HG02870 (cell line): ENCODE results near the gene FBH1.
"Not testable (repeated sequence)": the region's sequence is repeated elsewhere in the genome, so short reads cannot be mapped to it uniquely, and the experiment has no call there.

Experiments
- ATAC-seq: cut with Tn5 transposase; IDR thresholded peaks from one replicate; pipeline ENCODE4 v1.9.1; 2021; ENCODE audit warnings: mild to moderate bottlenecking, moderate library complexity; ENCODE audit not compliant: unreplicated experiment

Gene FBH1

DNA sequence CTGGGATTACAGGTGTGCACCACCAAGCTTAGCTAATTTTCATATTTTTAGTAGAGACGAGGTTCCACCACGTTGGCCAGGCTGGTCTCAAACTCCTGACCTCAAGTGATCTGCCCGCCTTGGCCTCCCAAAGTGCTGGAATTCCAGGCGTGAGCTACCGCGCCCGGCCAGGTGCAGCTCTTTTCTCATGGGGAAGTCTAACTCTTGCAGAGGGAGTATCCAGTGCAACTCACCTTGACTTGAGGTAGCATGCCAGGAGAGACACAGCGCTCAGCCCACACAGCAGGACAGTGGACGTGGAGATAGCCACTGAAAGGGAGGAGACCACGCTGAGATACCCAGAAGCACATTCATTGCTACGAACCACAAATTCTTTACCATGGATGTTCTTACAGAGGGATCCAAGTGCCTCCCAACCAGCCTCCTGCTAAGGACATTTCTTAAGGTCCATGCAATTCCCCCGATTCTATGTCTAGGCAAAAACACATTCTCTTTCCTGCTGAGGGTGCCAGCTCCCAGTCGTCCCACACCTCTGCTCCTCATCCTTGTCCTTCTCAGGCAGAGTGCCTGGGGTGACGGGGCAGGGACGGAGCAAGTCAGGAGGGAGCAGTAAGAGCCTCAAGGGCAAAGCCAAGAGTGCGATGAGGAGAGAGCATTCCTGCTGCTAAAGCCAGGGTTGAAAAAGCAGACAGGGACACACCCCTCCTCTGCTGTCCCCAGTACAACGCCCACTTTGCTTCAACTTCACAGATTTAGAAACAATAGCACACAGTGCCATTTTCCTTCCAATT is 66.3 kb downstream of the FBH1 start:
- no peak for ATAC-seq

DNA sequence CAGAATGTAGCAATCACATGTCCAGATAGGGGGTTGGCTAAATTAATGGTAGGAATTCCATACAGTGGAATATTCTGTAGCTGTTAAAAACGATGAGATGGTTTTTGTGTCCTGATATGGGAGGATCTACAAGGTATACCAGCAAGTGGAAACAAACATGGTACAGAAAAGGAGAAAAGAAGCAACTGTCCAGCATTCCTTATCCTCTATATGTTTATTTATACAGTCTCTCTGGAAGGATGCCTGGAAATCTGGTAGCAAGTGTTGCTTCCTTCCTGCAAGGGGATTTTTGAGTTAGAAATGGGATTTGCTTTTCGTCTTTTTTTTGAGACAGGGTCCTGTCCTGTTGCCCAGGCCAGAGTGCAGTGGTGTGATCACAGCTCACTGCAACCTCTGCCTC is 68.0 kb downstream of the FBH1 start:
- ATAC-seq, result no peak

DNA sequence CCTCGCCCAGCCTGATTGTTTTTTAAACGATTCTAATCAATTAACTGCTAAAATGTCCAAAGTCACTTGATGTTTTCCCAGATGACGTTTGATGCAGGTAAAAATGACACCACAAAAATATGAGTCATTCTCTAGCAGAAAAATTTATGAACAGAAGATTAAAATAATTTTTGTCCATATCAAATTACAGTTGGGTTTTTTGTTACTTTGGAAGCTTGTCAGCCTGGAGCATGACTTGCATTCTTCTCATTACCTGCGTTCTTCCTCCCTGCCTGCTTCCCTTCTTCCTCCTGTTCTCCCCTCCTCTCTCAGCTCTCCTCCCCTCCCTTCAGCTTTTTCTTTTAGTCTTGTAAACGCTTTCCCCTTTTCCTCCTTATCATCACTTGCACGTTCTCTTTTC is 68.6 kb downstream of the FBH1 start:
- no peak for ATAC-seq

DNA sequence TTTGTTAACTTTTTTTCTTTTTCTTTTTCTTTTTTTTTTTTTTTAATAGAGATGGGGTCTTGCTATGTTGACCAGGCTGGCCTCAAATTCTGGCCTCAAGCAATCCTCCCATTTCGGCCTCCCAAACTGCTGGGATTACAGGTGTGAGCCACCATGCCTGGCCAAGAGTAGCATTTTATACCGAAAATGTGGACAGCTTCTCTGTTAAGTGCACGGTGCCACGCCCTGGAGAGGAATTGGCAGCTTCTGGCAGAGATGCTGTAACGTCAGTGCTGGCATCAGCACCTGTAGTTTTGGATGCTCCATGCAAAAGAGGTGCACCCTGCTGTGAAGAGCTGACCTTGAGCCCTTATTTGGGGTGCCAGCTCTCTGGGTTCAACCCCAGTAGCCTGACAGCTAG is 69.1 kb downstream of the FBH1 start:
- ATAC-seq, result no peak

DNA sequence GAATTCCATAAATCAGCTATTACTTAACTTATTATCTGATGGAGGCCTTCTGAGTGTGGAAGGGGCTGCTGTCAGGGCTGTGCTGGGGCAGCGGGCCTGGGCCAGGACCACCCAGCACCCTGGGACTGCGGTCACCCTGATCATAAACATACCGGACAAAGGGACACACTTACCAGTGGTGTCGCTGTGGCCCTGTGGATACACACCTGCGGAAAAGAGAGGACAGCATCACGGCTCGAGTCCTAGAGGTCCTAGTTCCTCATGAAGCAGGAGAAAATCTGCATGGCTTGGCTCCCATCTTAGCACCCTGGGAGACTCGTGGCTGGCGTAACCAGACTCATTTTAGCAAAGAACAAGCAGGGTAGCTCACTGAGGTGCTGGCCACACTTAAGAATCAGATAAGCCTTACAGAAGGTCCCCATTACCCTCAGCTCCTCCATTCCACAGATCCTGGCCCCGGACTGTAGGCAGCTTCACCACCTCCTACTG is 69.6 kb downstream of the FBH1 start:
- ATAC-seq, result no peak

DNA sequence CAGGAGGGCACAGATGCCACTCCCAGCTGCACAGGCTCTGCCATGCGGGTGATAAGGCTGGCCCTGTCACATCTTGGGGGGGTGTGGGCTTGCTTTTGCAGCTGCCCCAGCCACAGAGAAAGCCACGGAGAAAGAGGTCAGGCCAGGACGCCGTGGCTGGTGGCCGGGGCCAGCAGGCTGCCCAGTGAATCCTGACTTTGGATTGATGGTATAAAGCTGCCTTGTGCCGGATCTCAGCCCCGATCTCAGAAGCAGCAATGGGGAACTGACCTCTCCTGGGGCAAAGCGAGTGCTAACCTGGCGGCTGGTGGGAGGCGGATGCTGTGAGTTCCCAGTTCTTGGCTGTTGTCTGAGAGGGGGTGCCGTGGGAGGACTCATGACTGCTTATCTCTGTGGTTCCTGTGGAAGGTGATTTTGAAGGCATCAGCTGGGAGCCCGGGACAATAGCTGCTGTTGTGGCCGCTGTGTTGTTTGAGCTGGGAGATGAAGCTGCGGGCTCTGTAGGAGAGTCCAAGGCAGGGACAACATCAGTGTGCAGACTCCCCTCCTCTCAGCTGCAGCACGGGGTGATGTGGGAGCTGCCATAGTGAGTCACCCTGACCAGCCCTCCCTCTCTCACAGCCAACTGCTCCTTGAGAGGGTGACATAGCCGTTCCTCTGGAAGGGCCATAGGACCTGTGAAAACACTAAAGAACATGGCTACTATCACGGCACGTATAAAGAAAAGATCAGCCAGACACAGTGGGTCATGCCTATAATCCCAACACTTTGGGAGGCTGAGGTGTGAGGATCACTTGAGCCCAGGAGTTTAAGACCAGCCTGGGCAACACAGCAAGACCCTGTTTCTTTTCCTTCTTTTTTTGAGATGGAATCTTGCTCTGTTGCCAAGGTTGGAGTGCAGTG is 70.3 kb downstream of the FBH1 start:
- no peak for ATAC-seq

DNA sequence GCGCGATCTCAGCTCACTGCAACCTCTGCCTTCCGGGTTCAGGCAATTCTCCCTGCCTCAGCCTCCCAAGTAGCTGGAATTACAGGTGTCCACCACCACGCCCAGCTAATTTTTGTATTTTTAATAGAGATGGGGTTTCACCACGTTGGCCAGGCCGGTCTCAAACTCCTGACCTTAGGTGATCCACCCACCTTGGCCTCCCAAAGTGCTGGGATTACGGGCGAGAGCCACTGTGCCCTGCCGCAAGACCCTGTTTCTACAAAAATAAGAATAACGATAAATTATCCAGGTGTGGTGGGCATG is 70.9 kb downstream of the FBH1 start:
- ATAC-seq, result not testable (repeated sequence)

DNA sequence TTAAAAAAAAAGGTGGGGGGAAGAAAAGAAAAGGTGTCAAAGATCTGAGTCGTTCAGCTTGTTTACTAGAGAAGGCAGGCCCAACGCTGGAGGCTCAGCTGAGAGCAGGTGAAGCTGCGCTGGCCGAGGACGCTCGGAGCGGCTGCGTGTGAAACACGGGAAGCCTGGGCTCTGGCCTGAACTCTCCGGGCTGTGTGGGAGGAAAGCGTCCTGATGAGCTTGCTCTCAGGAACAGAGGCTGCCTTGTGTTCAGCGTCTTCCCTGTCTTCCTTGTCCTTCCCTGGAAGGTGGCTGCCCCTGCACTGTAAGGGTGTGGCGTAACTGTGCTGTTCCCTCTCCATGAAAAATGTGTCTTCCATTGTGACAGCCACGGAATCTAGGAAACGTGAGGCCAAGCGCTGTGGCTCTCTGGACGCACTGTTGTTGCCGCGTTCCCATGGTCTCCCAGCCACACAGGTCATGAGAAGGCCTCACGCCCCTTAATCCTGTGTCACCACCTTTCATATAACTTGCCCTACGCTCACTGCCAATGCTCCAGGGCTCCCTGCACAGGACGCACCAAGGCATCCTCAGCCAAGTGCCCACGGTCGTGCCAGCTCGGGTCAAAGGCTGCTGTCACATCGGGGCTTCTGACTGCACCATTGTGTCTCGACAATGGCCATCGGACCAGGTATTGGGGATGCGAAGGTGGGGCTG is 71.5 kb downstream of the FBH1 start:
- no peak for ATAC-seq

DNA sequence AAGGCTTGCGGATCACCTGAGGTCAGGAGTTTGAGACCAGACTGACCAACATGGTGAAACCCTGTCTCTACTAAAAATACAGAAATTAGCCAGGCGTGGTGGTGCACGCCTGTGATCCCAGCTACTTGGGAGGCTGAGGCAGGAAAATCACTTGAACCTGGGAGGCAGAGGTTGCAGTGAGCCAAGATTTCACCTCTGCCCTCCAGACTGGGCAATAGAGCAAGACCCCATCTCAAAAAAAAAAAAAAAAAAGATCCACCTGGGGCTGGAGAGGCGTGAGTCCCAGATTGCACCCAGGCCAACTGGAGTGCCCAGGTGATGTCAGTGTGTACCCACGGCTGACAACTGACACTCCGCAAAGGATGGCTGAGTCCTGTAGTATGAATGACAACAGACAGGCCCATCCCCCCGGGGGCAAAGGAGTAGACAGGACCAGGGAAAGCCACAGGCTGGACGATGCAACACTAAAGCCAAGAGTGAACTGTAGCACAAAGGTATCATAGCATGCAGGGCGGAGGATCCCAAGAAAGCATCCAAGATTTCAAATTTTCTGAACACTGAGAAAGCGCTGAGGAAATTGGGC is 72.4 kb downstream of the FBH1 start:
- ATAC-seq, result not testable (repeated sequence)

DNA sequence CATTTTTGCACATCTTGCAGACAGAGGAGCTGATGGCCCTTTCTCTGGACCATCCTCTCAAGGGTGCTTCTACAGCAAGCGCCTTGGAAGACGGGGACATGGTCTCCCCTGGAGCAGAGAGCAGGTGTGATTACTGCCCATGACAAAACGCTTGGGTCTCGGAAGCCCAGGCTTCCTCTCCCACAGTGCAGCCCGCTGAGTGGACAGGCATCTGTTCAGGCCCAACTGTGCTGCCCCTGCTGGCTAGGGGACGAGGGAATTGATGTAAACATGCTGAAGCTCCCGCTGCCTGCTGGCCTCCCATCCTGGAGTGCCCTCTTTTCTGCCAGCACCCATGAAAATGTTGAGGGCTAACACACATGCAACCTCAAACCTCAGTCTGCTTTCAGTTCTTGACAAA is 73.0 kb downstream of the FBH1 start:
- no peak for ATAC-seq

DNA sequence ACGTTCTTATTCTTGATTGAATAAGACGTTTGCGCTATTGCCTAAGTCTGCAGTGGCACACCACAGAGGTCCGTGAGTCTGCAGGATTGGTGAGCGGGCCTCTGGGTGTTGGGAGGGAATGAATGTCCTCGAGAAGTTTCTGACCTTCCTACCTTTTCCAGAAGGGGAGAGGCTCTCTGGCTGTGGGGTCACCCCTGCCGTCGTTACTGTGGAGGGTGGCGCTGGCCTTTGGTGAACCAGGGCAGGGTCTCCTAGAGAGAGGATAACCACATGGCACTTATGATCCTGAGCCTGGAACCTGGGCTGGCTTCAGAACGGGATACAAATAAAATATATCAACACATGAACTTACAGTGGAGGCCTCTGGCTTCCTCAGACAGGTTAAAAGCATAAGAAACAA is 73.5 kb downstream of the FBH1 start:
- ATAC-seq, result no peak

DNA sequence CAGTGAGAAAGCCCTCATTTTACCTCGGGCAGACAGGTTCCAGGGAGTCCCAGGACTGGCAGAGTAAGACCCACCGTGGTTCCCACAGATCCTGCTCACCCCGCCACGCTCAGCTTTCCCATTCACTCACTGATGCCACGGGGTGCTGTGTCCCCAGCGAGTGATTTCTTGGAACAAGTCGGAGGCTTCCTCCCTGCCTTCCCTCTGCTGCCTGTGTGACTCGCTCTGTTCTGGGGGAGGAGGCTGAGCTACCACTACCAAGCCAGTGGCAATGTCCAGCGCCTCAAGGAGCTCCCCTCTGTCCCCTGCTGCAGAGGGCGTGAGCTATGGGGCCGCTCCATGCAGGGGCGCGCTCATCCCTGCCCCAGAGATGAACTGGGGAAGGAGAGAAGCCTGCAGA is 74.7 kb downstream of the FBH1 start:
- no peak for ATAC-seq

DNA sequence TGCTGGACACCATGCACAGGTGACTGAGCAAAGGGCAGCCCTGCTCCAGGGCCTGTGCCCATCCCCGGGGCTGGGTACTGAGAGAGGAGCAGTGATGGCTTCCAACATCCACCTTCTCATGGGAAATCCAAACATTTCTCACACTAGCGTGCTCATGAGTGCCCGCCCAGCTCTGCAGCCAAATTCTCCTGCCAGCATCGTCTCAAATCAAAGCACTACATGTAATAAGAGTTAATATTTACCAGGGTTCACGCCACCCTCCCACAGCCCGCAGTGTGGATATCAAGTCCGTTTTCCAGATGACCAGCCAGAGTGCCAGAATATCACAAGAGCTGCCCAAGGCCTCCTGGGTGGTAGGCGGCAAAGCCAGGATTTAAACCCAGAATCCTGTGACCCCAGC is 75.2 kb downstream of the FBH1 start:
- ATAC-seq, result no peak

DNA sequence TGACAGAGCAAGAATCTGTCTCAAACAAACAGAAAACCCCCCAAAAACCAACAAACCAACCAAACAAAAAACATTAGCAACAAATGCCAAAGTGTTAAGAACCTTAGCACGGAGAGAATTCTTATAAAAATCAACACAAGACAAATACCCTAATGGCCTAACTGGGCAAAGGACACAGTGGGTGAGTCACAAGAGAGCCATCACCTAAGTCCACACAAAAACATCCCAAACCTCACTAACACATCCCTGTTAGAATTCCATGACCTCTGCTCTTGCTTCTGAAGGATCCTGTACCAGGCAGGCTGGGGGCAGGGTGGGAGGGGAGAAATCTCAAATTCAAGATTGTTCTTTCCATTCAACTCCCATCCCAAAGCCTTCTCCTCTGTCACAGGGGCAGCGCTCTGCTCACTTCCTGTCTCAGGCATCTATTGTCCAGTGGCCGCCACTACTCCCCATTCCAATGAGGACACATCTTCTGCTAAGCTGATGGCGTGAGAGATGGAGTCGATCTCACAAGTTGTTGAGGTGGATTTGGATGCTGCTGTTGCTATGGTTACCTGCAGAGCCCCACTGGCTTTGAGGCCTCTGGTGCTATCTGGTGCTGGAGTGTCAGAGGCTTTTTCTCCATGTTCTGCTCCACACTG is 78.1 kb downstream of the FBH1 start:
- ATAC-seq, result no peak

DNA sequence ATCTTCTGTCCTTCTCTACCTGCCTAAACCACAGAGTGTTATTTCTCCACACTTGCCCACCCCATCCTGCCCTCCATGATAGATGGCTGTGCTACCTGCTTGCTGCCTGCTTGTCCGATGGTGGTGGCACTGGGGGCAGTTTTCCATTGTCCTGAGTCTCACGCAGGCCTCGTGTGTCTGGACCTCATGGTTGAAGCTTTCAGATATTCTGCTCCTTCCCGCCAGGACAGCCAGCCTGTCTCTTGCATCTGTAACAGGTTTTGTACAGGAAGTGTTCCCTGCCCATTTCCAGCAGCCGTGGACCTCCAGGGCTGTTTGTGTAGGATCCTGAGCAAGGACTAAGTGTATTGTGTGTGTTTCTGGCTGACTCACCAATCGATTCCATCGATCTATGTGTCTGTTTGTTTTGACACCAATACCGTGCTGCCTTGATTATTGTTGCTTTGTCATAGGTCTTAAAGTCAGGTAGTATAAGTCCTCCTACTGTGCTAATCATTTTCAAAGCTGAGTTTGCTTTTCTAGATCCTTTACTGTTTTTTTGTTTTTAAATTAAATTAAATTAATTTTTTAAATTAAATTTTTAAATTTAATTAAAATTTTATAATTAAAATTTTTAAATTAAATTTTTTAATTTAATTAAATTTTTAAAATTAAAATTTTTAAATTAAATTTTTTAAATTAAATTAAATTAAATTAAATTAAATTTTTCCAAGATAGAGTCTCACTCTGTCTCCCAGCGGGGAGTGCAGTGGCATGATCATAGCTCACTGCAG is 78.8 kb downstream of the FBH1 start:
- ATAC-seq, result no peak

DNA sequence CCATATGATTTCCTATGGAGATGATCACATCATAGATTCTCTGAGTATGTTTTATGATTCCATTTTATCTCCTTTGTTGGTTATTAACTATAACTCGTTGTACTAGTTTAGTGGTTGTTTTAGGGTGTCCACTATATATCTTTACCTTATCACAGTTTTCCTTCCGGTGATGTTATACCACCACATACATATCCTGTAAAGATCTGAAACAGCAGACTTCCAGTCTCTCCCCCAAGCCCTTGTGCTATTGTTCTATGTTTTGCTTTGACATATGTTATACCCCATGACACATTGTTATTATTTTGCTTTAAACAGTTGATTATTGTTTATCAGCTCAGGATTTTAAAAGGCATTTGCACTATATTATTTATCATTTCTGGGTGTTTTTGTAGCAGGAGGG is 80.0 kb downstream of the FBH1 start:
- no peak for ATAC-seq

DNA sequence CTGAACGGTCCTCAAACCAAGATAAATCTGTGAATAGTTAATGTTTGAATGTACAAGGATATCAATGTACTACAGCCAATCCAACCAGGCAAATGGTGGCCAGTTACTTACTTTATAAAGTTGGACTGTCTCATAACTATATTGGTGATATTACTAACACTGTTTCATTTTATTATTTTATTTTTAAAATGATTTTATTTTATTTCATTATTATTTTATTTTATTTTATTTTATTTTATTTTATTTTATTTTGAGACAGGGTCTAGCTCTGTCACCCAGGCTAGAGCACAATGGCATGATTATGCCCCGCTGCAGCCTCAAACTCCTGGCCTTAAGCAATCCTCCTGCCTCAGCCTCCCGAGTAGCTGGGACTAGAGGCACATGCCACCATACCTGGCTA is 80.5 kb downstream of the FBH1 start:
- no peak for ATAC-seq

DNA sequence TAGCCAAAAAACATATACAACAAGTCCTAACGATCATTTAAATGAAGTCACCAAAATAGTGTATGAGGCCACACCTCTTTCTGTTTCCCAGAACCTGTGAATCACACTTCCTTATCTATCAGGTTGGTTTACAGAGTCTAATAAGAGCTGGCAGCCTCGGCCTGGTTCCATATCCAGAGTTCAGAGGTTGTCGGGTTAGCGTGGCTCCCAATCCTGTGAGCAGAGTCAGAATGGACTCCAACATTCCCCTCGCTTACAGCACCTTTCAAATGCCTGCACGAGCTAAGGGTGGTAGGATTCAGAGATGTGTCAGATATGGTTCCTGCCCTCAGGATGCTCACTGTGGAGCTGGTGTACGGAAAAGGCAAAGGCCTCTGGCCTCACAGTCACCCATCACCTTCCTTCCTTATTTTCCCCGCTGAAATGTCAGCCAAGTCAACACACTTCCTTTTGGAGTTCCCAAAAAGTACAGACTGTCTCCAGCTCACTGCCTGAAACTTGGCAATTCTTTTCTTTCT is 81.3 kb downstream of the FBH1 start:
- ATAC-seq, result peak; percentile 29

DNA sequence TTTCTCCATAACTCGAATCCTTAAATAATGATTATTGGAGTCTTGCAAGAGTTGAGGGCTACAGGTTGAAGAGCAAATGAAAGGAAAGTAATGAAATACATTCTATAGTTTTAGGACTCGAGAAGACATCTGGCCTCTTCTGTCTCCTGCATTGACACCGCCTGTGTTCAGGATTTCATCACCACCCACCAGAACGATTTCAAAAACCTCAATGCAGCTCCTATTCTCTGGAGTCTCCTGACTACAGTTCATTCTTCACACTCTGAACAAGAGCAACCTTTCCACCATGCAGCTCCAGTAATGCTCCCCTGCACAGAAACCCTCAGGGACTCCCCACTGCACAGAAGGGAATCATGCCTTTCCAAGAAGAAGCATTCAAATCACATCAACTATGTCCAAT is 81.8 kb downstream of the FBH1 start:
- no peak for ATAC-seq

DNA sequence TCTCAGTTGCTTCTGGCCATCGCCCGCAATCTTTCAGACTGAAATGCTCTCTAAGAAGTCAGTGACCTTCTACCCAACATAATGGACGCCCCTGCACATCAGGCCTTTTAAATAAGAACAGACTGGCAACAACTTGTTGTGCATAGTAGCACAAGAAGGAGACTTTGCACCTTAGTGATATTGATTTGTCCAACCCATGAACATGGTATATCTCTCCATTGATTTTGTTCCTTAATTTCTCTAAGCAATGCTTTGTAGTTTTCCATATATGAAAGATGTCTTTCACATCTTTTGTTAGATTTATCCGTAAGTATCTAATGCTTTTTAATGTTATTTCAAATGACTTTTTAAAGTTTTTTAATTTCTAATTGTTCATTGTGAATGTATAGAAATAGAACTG is 83.0 kb downstream of the FBH1 start:
- no peak for ATAC-seq
